HepG2 (cell line): ENCODE results near the gene PLEKHB1. TPM values are rescaled to one million over a fixed set of nuclear protein-coding genes. Genes with fewer than 3 reads are reported as not detected.

Experiments
- ATAC-seq: fragments of 200-7000 bp; cut with Tn5 transposase; 3 replicates; pipeline ENCODE4 v1.9.1; 2020; ENCODE audit warnings: mild to moderate bottlenecking, moderate library complexity
- BruUV-seq: library from RNA; stranded (reverse); fragments of 400-500 nt; replicated peaks from 2 replicates; lab custom pipeline; 2021; lab: Mats Ljungman, UMichigan
- CTCF ChIA-PET: fragments of 300-600 bp; formaldehyde crosslinking; extraction: SDS; loops from one replicate; lab custom pipeline; 2021; ENCODE audit warnings: low total read pairs, inconsistent platforms, low intra/inter-chr PET ratio; lab: Yijun Ruan, JAX
- POLR2A ChIA-PET: fragments of 350-600 bp; sonication (Branson Sonifier 250); formaldehyde crosslinking; loops from one replicate; lab custom pipeline; 2020; ENCODE audit warnings: antibody characterized with exemption, inconsistent platforms; lab: Yijun Ruan, JAX
- DNase-seq: peaks from one replicate; pipeline ENCODE4 v3.0.0-alpha.2; 2015; ENCODE audit warnings: low spot score
- FAIRE-seq: peaks from 3 replicates; lab custom pipeline; 2011; peaks lifted over from hg19 to GRCh38; lab: Jason Lieb, UNC
- H2AFZ ChIP-seq: one replicate; pipeline ENCODE4 v1.6.1; 2011; ENCODE audit warnings: low read length, inconsistent platforms
- H3K27ac ChIP-seq: fragments of 300-600 bp; 3 replicates; pipeline ENCODE4 v1.8.0; 2011; ENCODE audit warnings: mixed run types, mild to moderate bottlenecking, mixed read lengths, low read length, inconsistent platforms; ENCODE audit not compliant: insufficient read depth; ENCODE audit errors: extremely low read length
- H3K27me3 ChIP-seq, 2 experiments: fragments of 200-600 bp in 1 of 2; 2 replicates in 1 of 2; 3 replicates in 1 of 2; pipeline versions ENCODE4 v1.6.0 to v1.8.0; 2011; ENCODE audit warnings: low read length in 2 of 2, mild to moderate bottlenecking in 2 of 2, moderate library complexity in 2 of 2, inconsistent platforms in 1 of 2; ENCODE audit not compliant: insufficient read depth in 2 of 2, control insufficient read depth in 1 of 2
- H3K36me3 ChIP-seq, 2 experiments: fragments of 200-600 bp in 1 of 2; replicated peaks in 1 of 2; 2 replicates in 1 of 2; 3 replicates in 1 of 2; pipeline versions ENCODE4 v1.5.1 to v1.8.0; 2011; ENCODE audit warnings: low read length in 2 of 2, inconsistent platforms in 1 of 2; ENCODE audit not compliant: insufficient read depth in 2 of 2, control insufficient read depth in 1 of 2
- H3K4me1 ChIP-seq: 2 replicates; pipeline ENCODE4 v1.5.1; 2012; ENCODE audit warnings: low read length, inconsistent platforms; ENCODE audit not compliant: insufficient read depth
- H3K4me2 ChIP-seq: 2 replicates; pipeline ENCODE4 v1.6.0; 2011; ENCODE audit warnings: low read depth, low read length, inconsistent platforms
- H3K4me3 ChIP-seq, 3 experiments: fragments of 200-600 bp in 1 of 3; sonication (generic), shearing (Covaris generic) in 1 of 3; replicated peaks in 1 of 3; 2 replicates each; pipeline ENCODE4 v1.5.1; 2011 to 2016; ENCODE audit warnings: low read length in 3 of 3, inconsistent platforms in 2 of 3, low read depth in 2 of 3, mild to moderate bottlenecking in 2 of 3, control low read depth in 1 of 3, mixed read lengths in 1 of 3; ENCODE audit not compliant: insufficient read depth in 1 of 3
- H3K79me2 ChIP-seq: one replicate; pipeline ENCODE4 v1.6.1; 2011; ENCODE audit warnings: low read length, inconsistent platforms; ENCODE audit not compliant: insufficient read depth
- H3K9ac ChIP-seq: 2 replicates; pipeline ENCODE4 v1.6.0; 2011; ENCODE audit warnings: mild to moderate bottlenecking, low read depth, low read length, inconsistent platforms; ENCODE audit not compliant: insufficient read depth
- H3K9me3 ChIP-seq: 2 replicates; pipeline ENCODE4 v1.5.1; 2012; ENCODE audit warnings: mild to moderate bottlenecking, low read length
- H4K20me1 ChIP-seq: 2 replicates; pipeline ENCODE4 v1.6.0; 2011; ENCODE audit warnings: inconsistent platforms, mild to moderate bottlenecking, low read length, moderate library complexity; ENCODE audit not compliant: insufficient read depth
- CC2D1A ChIP-seq: sonication (generic); formaldehyde crosslinking; IDR thresholded peaks from 2 replicates; pipeline ENCODE4 v1.8.1; 2023; ENCODE audit warnings: mild to moderate bottlenecking, missing genetic modification reagents
- MAF1 ChIP-seq: sonication (generic); formaldehyde crosslinking; IDR thresholded peaks from 2 replicates; pipeline ENCODE4 v1.5.0; 2020; ENCODE audit warnings: missing genetic modification reagents, borderline replicate concordance
- MYNN ChIP-seq: sonication (generic); formaldehyde crosslinking; IDR thresholded peaks from 2 replicates; pipeline ENCODE4 v1.4.0; 2020; ENCODE audit warnings: mild to moderate bottlenecking, low read depth, missing genetic modification reagents
- NR2F6 ChIP-seq, 2 experiments: IDR thresholded peaks; 2 replicates each; pipeline ENCODE4 v1.6.1; 2016; ENCODE audit warnings: antibody characterized with exemption in 1 of 2, mild to moderate bottlenecking in 1 of 2
- SNAPC2 ChIP-seq: sonication (generic); formaldehyde crosslinking; IDR thresholded peaks from 2 replicates; pipeline ENCODE4 v1.8.1; 2022; ENCODE audit warnings: mild to moderate bottlenecking, missing genetic modification reagents
- YEATS4 ChIP-seq: sonication (generic); formaldehyde crosslinking; IDR thresholded peaks from 2 replicates; pipeline ENCODE4 v1.4.0; 2020; ENCODE audit warnings: missing genetic modification reagents, borderline replicate concordance
- ZFP90 ChIP-seq: sonication (generic); formaldehyde crosslinking; IDR thresholded peaks from 2 replicates; pipeline ENCODE4 v1.8.0; 2022; ENCODE audit warnings: missing genetic modification reagents, mild to moderate bottlenecking, inconsistent platforms, borderline replicate concordance
- WGBS: methylation state at CpG from one replicate; pipeline ENCODE4 v1.1.6; 2017; ENCODE audit warnings: low lambda C conversion rate; 5-methylcytosine and 5-hydroxymethylcytosine counted together
- in situ Hi-C: cut with HindIII; loops from 2 replicates; pipeline ENCODE4 v1.10.0; 2017; ENCODE audit warnings: low pct_unique_long_range_greater_than_20kb; ENCODE audit not compliant: extremely low pct_ligation_motif_present
- intact Hi-C: fragments of 100-400 bp; cut with micrococcal nuclease; formaldehyde crosslinking; loops from one replicate; pipeline ENCODE4 v1.10.0; 2022; ENCODE audit not compliant: unreplicated experiment
- polyA plus RNA-seq, 8 experiments: library from polyadenylated mRNA; depleted of rRNA in 3 of 8; stranded (reverse) in 7 of 8; unstranded in 1 of 8; fragments of >200 nt; fragmentation: Illumina TruSeq in 4 of 8; extraction: Trizol in 4 of 8; gene quantifications; 2 replicates each; pipeline versions ENCODE4 v1.2.1 to v1.2.3, GENCODE V29; 2011 to 2016; ENCODE audit warnings: low read depth in 4 of 8, missing spikeins in 1 of 8, mixed read lengths in 1 of 8; ENCODE audit not compliant: insufficient read depth in 1 of 8
- total RNA-seq, 5 experiments: library from RNA; depleted of rRNA; stranded (reverse); fragments of >200 nt; fragmentation: Illumina TruSeq; extraction: Trizol; gene quantifications; 2 replicates each; pipeline ENCODE4 v1.2.3, GENCODE V29; 2016; ENCODE audit warnings: low read depth in 1 of 5
- TF ChIP-seq, protein P1 (sequence below): sonication (generic); formaldehyde crosslinking; IDR thresholded peaks from 2 replicates; pipeline ENCODE4 v1.4.0; 2020; ENCODE audit warnings: missing genetic modification reagents
- TF ChIP-seq, protein P2 (sequence below): sonication (generic); formaldehyde crosslinking; IDR thresholded peaks from 2 replicates; pipeline ENCODE4 v1.4.0; 2020; ENCODE audit warnings: missing genetic modification reagents

The PLEKHB1 gene
- total and polyA plus RNA-seq, 2 of the 13 experiments (the other 11 are each of a cell fraction or from before 2014, with no cell fraction given), result 68.0 to 99.3 TPM

DNA sequence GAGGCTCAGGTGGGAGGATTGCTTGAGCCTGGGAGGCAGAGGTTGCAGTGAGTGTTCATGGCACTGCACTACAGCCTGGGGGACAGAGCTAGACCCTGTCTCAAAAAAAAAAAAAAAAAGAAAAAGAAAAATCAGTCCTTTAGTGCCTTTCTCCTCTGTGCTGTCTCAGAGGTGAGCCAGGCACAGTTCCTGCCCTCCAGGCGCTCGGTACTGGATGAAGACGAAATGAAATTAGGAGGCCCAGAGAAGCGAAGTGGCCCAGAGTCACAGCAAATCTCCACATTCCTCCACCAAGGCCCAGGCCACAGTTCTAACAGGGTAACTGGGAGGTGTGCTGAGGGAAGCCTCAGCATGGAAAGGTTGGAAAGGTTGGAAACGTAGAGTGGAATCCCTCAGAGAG, 4.9 kb downstream of the PLEKHB1 start:
- Histone ChIP-seq H3K4me1 (peaks cover 88% of the 10 kb centered on the region), H3K79me2 (peaks cover 2% of the 10 kb centered on the region), H3K27ac (peak overlapping the region; percentile 89), H3K27me3 (no peaks in the 10 kb centered on the region; a peak in 1 of 5 replicates), H3K9me3 (no peaks in the 10 kb centered on the region), H3K4me3 (no peak overlapping the region), H4K20me1 (no peaks in the 10 kb centered on the region), H3K36me3 (peaks cover 4 to 7% of the 10 kb centered on the region in 2 experiments; a peak in 4 of 5 replicates)
- CTCF ChIA-PET, result no interaction called here
- WGBS, result 97% methylated on average over 5 of the region's 5 CpGs
- no peak for FAIRE-seq
- no peak for TF ChIP-seq CC2D1A
- TF ChIP-seq YEATS4 (CRISPR knock-in tag), result peak; percentile 9; the same call in 1 of the 2 replicates
- TF ChIP-seq, all 625 proteins: peak for 1
- in situ Hi-C loops (loop anchor here (10.0 kb wide), 1 partner anchor 166 kb away; no protein-coding TSS in a partner anchor), intact Hi-C loops (loop anchor here (10.0 kb wide), 1 partner anchor 176 kb away; no protein-coding TSS in a partner anchor)
- DNase-seq, result no peak
- ATAC-seq, result no peak
- POLR2A ChIA-PET, result no interaction called here
- Histone ChIP-seq H2AFZ (no peak overlapping the region), H3K4me2 (peak overlapping the region; percentile 19), H3K9ac (peak overlapping the region; percentile 65; the same call in 1 of the 2 replicates)
- BruUV-seq, result no TSS peak

DNA sequence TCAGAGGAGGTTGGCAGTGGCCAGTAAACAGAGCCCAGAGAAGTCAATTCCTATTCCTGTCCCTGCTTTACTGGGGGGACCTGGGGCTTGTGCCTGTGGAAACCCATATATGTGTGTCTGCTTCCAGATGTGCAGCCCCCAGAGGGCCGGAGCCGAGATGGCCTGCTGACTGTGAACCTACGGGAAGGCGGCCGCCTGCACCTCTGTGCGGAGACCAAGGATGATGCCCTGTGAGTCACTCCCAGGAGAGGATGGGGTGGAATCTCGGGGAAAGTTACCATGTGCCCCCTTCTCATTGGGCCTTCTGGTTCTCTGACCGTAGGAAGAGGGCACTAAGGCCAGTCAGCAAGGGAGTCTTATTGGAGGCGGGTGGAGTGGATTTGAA, 5.3 kb downstream of the PLEKHB1 start:
- intact Hi-C loops (loop anchor here (2.0 to 10.0 kb wide), 2 partner anchors 27 to 177 kb away; no protein-coding TSS in a partner anchor), in situ Hi-C loops (loop anchor here (10.0 kb wide), 1 partner anchor 167 kb away; no protein-coding TSS in a partner anchor)
- FAIRE-seq (peak; percentile 15), ATAC-seq (no peak), DNase-seq (no peak)
- H4K20me1 ChIP-seq, result no peaks in the 10 kb centered on the region
- H2AFZ ChIP-seq, result no peak overlapping the region
- peaks cover 2% of the 10 kb centered on the region for H3K79me2 ChIP-seq
- H3K27me3 ChIP-seq, result no peaks in the 10 kb centered on the region
- no TSS peak for BruUV-seq
- peak overlapping the region; percentile 65 for H3K9ac ChIP-seq
- peak overlapping the region; percentile 89 for H3K27ac ChIP-seq
- H3K36me3 ChIP-seq, result peaks cover 4 to 8% of the 10 kb centered on the region in 2 experiments; a peak in 4 of 5 replicates
- peaks cover 84% of the 10 kb centered on the region for H3K4me1 ChIP-seq
- ChIA-PET CTCF (interaction anchor here (0.9 kb wide), 1 partner anchor 10 kb away, joined by 3 read pairs; no protein-coding TSS in a partner anchor), POLR2A (interaction anchor here (0.9 to 2.1 kb wide), 3 partner anchors 22 to 128 kb away, joined by 3 to 9 read pairs (median 4); no protein-coding TSS in a partner anchor)
- 91% methylated on average over 9 of the region's 9 CpGs for WGBS
- H3K9me3 ChIP-seq, result no peaks in the 10 kb centered on the region
- peak overlapping the region; percentile 47 for H3K4me2 ChIP-seq
- H3K4me3 ChIP-seq, result peak overlapping the region in 1 of 3 experiments; percentile 26; a peak in 1 of 6 replicates
- TF ChIP-seq SNAPC2 (no peak), NR2F6 (IDR thresholded peaks at IDR 0.05) (no peak; the same call in 1 of the 2 replicates), NR2F6 (CRISPR knock-in tag; IDR thresholded peaks at IDR 0.05) (no peak), YEATS4 (CRISPR knock-in tag) (peak; percentile 9; the same call in 1 of the 2 replicates), MAF1 (CRISPR knock-in tag) (0 out of 2 replicates have a peak, but pooled peaks have one; percentile 27), MYNN (CRISPR knock-in tag) (no peak), ZFP90 (CRISPR knock-in tag) (0 out of 2 replicates have a peak, but pooled peaks have one; percentile 26)
- TF ChIP-seq, protein P1, sequence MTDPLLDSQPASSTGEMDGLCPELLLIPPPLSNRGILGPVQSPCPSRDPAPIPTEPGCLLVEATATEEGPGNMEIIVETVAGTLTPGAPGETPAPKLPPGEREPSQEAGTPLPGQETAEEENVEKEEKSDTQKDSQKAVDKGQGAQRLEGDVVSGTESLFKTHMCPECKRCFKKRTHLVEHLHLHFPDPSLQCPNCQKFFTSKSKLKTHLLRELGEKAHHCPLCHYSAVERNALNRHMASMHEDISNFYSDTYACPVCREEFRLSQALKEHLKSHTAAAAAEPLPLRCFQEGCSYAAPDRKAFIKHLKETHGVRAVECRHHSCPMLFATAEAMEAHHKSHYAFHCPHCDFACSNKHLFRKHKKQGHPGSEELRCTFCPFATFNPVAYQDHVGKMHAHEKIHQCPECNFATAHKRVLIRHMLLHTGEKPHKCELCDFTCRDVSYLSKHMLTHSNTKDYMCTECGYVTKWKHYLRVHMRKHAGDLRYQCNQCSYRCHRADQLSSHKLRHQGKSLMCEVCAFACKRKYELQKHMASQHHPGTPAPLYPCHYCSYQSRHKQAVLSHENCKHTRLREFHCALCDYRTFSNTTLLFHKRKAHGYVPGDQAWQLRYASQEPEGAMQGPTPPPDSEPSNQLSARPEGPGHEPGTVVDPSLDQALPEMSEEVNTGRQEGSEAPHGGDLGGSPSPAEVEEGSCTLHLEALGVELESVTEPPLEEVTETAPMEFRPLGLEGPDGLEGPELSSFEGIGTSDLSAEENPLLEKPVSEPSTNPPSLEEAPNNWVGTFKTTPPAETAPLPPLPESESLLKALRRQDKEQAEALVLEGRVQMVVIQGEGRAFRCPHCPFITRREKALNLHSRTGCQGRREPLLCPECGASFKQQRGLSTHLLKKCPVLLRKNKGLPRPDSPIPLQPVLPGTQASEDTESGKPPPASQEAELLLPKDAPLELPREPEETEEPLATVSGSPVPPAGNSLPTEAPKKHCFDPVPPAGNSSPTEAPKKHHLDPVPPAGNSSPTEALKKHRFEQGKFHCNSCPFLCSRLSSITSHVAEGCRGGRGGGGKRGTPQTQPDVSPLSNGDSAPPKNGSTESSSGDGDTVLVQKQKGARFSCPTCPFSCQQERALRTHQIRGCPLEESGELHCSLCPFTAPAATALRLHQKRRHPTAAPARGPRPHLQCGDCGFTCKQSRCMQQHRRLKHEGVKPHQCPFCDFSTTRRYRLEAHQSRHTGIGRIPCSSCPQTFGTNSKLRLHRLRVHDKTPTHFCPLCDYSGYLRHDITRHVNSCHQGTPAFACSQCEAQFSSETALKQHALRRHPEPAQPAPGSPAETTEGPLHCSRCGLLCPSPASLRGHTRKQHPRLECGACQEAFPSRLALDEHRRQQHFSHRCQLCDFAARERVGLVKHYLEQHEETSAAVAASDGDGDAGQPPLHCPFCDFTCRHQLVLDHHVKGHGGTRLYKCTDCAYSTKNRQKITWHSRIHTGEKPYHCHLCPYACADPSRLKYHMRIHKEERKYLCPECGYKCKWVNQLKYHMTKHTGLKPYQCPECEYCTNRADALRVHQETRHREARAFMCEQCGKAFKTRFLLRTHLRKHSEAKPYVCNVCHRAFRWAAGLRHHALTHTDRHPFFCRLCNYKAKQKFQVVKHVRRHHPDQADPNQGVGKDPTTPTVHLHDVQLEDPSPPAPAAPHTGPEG (CRISPR knock-in tag), result 0 out of 2 replicates have a peak, but pooled peaks have one; percentile 36
- TF ChIP-seq, protein P2, sequence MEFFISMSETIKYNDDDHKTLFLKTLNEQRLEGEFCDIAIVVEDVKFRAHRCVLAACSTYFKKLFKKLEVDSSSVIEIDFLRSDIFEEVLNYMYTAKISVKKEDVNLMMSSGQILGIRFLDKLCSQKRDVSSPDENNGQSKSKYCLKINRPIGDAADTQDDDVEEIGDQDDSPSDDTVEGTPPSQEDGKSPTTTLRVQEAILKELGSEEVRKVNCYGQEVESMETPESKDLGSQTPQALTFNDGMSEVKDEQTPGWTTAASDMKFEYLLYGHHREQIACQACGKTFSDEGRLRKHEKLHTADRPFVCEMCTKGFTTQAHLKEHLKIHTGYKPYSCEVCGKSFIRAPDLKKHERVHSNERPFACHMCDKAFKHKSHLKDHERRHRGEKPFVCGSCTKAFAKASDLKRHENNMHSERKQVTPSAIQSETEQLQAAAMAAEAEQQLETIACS (CRISPR knock-in tag), result peak; percentile 46; the same call in 1 of the 2 replicates
